Adipose tissue (tissue), 3 donors: ENCODE results near the gene CRYZL1. TPM values are rescaled to one million over a fixed set of nuclear protein-coding genes. Genes with fewer than 3 reads are reported as not detected.

Experiments
- polyA plus RNA-seq, 3 donors: library from polyadenylated mRNA; stranded (reverse); fragments of 200-250 nt; gene quantifications; one replicate each; pipeline ENCODE4 v1.2.3, GENCODE V29; 2013
- donor health status: healthy with polysubstance abuse.
- donor health status: Bipolar disorder and iron deficiency.
- donor health status: healthy.

The CRYZL1 gene
- polyA plus RNA-seq, 3 donors, result 13.0 to 18.9 (median 18.5) TPM

Other genes starting within 250 kb of the CRYZL1 start
- 100 to 1,000 TPM in 1 of 3 donors, 10 to 100 TPM in 2; 16.8 to 125 (median 87.6) TPM for gene IFNGR2, start 238.3 kb downstream of the CRYZL1 start, polyA plus RNA-seq
- gene TMEM50B, start 161.8 kb downstream of the CRYZL1 start, polyA plus RNA-seq, result 10 to 100 TPM; 21.1 to 34.8 (median 29.0) TPM
- gene DNAJC28, start 150.0 kb downstream of the CRYZL1 start, polyA plus RNA-seq, result 1 to 10 TPM in 2 of 3 donors, under 1 TPM in 1; 0.86 to 1.6 (median 1.3) TPM
- gene GART, start 99.6 kb downstream of the CRYZL1 start, polyA plus RNA-seq, result 10 to 100 TPM; 16.7 to 45.5 (median 26.0) TPM
- gene SON, start 98.7 kb downstream of the CRYZL1 start, polyA plus RNA-seq, result 100 to 1,000 TPM in 1 of 3 donors, 10 to 100 TPM in 2; 45.7 to 107 (median 83.2) TPM
- gene DONSON, start 53.1 kb downstream of the CRYZL1 start, polyA plus RNA-seq, result 1 to 10 TPM; 4.6 to 8.7 (median 5.2) TPM
- 100 to 1,000 TPM in 1 of 3 donors, 10 to 100 TPM in 1, 1 to 10 TPM in 1; 6.8 to 114 (median 40.2) TPM for gene ITSN1, start 760 bp upstream of the CRYZL1 start, polyA plus RNA-seq